Measurements from ENCODE around the gene FGF2.

FGF2 gene

GRCh38 chr4:122911588-122911987 lies 85.0 kb downstream of the FGF2 start:
- Histone ChIP-seq H3K4me3 (ENCODE audit: low read length) (peak overlapping the region; percentile 6; the same call in 1 of the 2 replicates), H3K27ac (ENCODE audit: low read length) (no peak overlapping the region), H3F3A (ENCODE audit: insufficient read depth, low read length) (no peaks in the 10 kb centered on the region), H3K27me3 (replicated peaks; ENCODE audit: insufficient read depth, low read length) (no peaks in the 10 kb centered on the region), H3K9me2 (replicated peaks; ENCODE audit: insufficient read depth, low read length) (no peaks in the 10 kb centered on the region), H3K4me2 (ENCODE audit: low read depth, low read length) (peak overlapping the region; percentile 45), H3K4me1 (ENCODE audit: low read length) (no peaks in the 10 kb centered on the region), H3K9ac (ENCODE audit: low read length) (no peak overlapping the region), H4K20me1 (ENCODE audit: insufficient read depth, low read length) (no peaks in the 10 kb centered on the region), H3K9me3 (replicated peaks; ENCODE audit: insufficient read depth, low read length) (no peaks in the 10 kb centered on the region), H3K79me2 (ENCODE audit: low read length) (no peaks in the 10 kb centered on the region), H3K36me3 (replicated peaks; ENCODE audit: insufficient read depth, low read length) (no peaks in the 10 kb centered on the region), H2AFZ (ENCODE audit: low read length) (no peak overlapping the region)
- DNase-seq, result peak; percentile 13
- no peak for TF ChIP-seq EZH2phosphoT487 (IDR thresholded peaks at IDR 0.05; ENCODE audit: low read length)
- no peak for TF ChIP-seq CTCF (IDR thresholded peaks at IDR 0.05; ENCODE audit: low read length)
- no peak for TF ChIP-seq EZH2 (optimal IDR thresholded peaks at IDR 0.05; ENCODE audit: low read depth, low read length)

GRCh38 chr4:122912810-122913575 lies 86.4 kb downstream of the FGF2 start:
- Histone ChIP-seq H3K9me2 (replicated peaks; ENCODE audit: insufficient read depth, low read length) (no peaks in the 10 kb centered on the region), H3K79me2 (ENCODE audit: low read length) (no peaks in the 10 kb centered on the region), H3K9ac (ENCODE audit: low read length) (no peak overlapping the region), H3K4me2 (ENCODE audit: low read depth, low read length) (no peak overlapping the region), H3K36me3 (replicated peaks; ENCODE audit: insufficient read depth, low read length) (no peaks in the 10 kb centered on the region), H3K4me3 (ENCODE audit: low read length) (no peak overlapping the region), H3K27me3 (replicated peaks; ENCODE audit: insufficient read depth, low read length) (no peaks in the 10 kb centered on the region), H4K20me1 (ENCODE audit: insufficient read depth, low read length) (no peaks in the 10 kb centered on the region), H3K9me3 (replicated peaks; ENCODE audit: insufficient read depth, low read length) (no peaks in the 10 kb centered on the region), H2AFZ (ENCODE audit: low read length) (no peak overlapping the region), H3K4me1 (ENCODE audit: low read length) (no peaks in the 10 kb centered on the region), H3K27ac (ENCODE audit: low read length) (no peak overlapping the region), H3F3A (ENCODE audit: insufficient read depth, low read length) (no peaks in the 10 kb centered on the region)
- no peak for DNase-seq
- TF ChIP-seq CTCF (IDR thresholded peaks at IDR 0.05; ENCODE audit: low read length) (no peak), EZH2phosphoT487 (IDR thresholded peaks at IDR 0.05; ENCODE audit: low read length) (no peak), EZH2 (optimal IDR thresholded peaks at IDR 0.05; ENCODE audit: low read depth, low read length) (no peak)

- no peaks in the 10 kb centered on the region for H4K20me1 ChIP-seq (ENCODE audit: insufficient read depth, low read length)
- H3K79me2 ChIP-seq (ENCODE audit: low read length), result no peaks in the 10 kb centered on the region
- H3K9ac ChIP-seq (ENCODE audit: low read length), result no peak overlapping the region
- H3K4me2 ChIP-seq (ENCODE audit: low read depth, low read length), result no peak overlapping the region
- H3K27me3 ChIP-seq (replicated peaks; ENCODE audit: insufficient read depth, low read length), result no peaks in the 10 kb centered on the region
- H3K4me1 ChIP-seq (ENCODE audit: low read length), result no peaks in the 10 kb centered on the region
- no peaks in the 10 kb centered on the region for H3F3A ChIP-seq (ENCODE audit: insufficient read depth, low read length)
- no peak overlapping the region for H2AFZ ChIP-seq (ENCODE audit: low read length)
- no peaks in the 10 kb centered on the region for H3K36me3 ChIP-seq (replicated peaks; ENCODE audit: insufficient read depth, low read length)
- H3K4me3 ChIP-seq (ENCODE audit: low read length), result no peak overlapping the region
- no peaks in the 10 kb centered on the region for H3K9me3 ChIP-seq (replicated peaks; ENCODE audit: insufficient read depth, low read length)
- TF ChIP-seq EZH2 (optimal IDR thresholded peaks at IDR 0.05; ENCODE audit: low read depth, low read length) (no peak), CTCF (IDR thresholded peaks at IDR 0.05; ENCODE audit: low read length) (peak; percentile 59), EZH2phosphoT487 (IDR thresholded peaks at IDR 0.05; ENCODE audit: low read length) (no peak)
- H3K9me2 ChIP-seq (replicated peaks; ENCODE audit: insufficient read depth, low read length), result no peaks in the 10 kb centered on the region
- H3K27ac ChIP-seq (ENCODE audit: low read length), result no peak overlapping the region
- peak; percentile 74 for DNase-seq
Measured at GRCh38 chr4:122914292-122914904, 87.8 kb downstream of the FGF2 start.

Measured in MM.1S (cell line).